ENCODE data around the gene SNRNP40. TPM values are rescaled to one million over a fixed set of nuclear protein-coding genes. Genes with fewer than 3 reads are reported as not detected.
A peak's percentile ranks its signal among the peaks of the same experiment; 100 is the strongest.

Gene SNRNP40
- total and polyA plus RNA-seq, 2 of the 13 experiments (the other 11 are each of a cell fraction or from before 2014, with no cell fraction given) = 51.0 to 147 TPM

- TF ChIP-seq THRA (CRISPR knock-in tag; IDR thresholded peaks at IDR 0.05; ENCODE audit: borderline replicate concordance) = no peak
- TF ChIP-seq CHD4 (IDR thresholded peaks at IDR 0.05; ENCODE audit: borderline replicate concordance, low read length) = no peak
- TF ChIP-seq ZNF414 (CRISPR knock-in tag; IDR thresholded peaks at IDR 0.05) = no peak
- no peak for TF ChIP-seq REPIN1 (CRISPR knock-in tag; IDR thresholded peaks at IDR 0.05; ENCODE audit: borderline replicate concordance, low read depth)
- no peak for TF ChIP-seq HMGA1 (CRISPR knock-in tag; conservative IDR thresholded peaks at IDR 0.05)
- TF ChIP-seq ZNF678 (CRISPR knock-in tag; IDR thresholded peaks at IDR 0.05) = no peak
Observed at GRCh38 chr1:31241321-31241720, 55.3 kb downstream of the SNRNP40 start (continued).

GRCh38 chr1:31239653-31240241, 56.8 kb downstream of the SNRNP40 start, which contains the start of gene NKAIN1:
Gene NKAIN1, minus strand, starts transcription at chr1:31239887. Its CDS starts 340 bp downstream, at chr1:31239547.
- DNase-seq (ENCODE audit: low spot score) = no peak
- no peak within 1 kb of the TSS for H3K27ac ChIP-seq (ENCODE audit: extremely low read length, insufficient read depth, low read length)
- H3K79me2 ChIP-seq (ENCODE audit: insufficient read depth, low read length) = no peaks in the 10 kb centered on the region
- in situ Hi-C loops (cut with HindIII; ENCODE audit: extremely low pct_ligation_motif_present, low pct_unique_long_range_greater_than_20kb) (no loop called here), intact Hi-C loops (cut with micrococcal nuclease; ENCODE audit: unreplicated experiment) (no loop called here)
- H3K4me1 ChIP-seq (ENCODE audit: insufficient read depth, low read length) = peaks cover 13% of the 10 kb centered on the region
- H3K4me3 ChIP-seq (replicated peaks in 1 of 3; ENCODE audit: insufficient read depth in 1 of 3, low read depth in 2 of 3, low read length in 3 of 3) = peak within 1 kb of the TSS; percentile 18 to 63 (median 60); a peak in 4 of 6 replicates
- no TSS peak for BruUV-seq (replicated peaks)
- peak; percentile 82 for ATAC-seq
- peaks cover 4% of the 10 kb centered on the region; the same call in 1 of the 2 replicates for H4K20me1 ChIP-seq (ENCODE audit: insufficient read depth, low read length)
- peaks cover 10 to 56% of the 10 kb centered on the region in 2 experiments; a peak in 4 of 5 replicates for H3K27me3 ChIP-seq (ENCODE audit: control insufficient read depth in 1 of 2, insufficient read depth in 2 of 2, low read length in 2 of 2)
- CTCF ChIA-PET (ENCODE audit: low intra/inter-chr PET ratio, low total read pairs) = no interaction called here
- no peak within 1 kb of the TSS for H3K9ac ChIP-seq (ENCODE audit: insufficient read depth, low read depth, low read length)
- no peak for FAIRE-seq
- H3K9me3 ChIP-seq (ENCODE audit: low read length) = no peaks in the 10 kb centered on the region
- POLR2A ChIA-PET = no interaction called here
- H3K4me2 ChIP-seq (ENCODE audit: low read depth, low read length) = peak within 1 kb of the TSS; percentile 59
- no peaks in the 10 kb centered on the region for H3K36me3 ChIP-seq (replicated peaks in 1 of 2; ENCODE audit: control insufficient read depth in 1 of 2, insufficient read depth in 2 of 2, low read length in 2 of 2)
- 4% methylated on average over 17 of the region's 57 CpGs for WGBS (ENCODE audit: low lambda C conversion rate)
- no peak within 1 kb of the TSS for H2AFZ ChIP-seq (ENCODE audit: low read length)
- TF ChIP-seq ZNF768 (CRISPR knock-in tag; IDR thresholded peaks at IDR 0.05) (peak; percentile 94), ZNF777 (CRISPR knock-in tag; IDR thresholded peaks at IDR 0.05) (peak; percentile 33; the same call in 1 of the 2 replicates), MAX (IDR thresholded peaks at IDR 0.05) (0 out of 2 replicates have a peak, but pooled peaks have one; percentile 24), RNF219 (CRISPR knock-in tag; IDR thresholded peaks at IDR 0.05) (no peak), MYPOP (CRISPR knock-in tag; IDR thresholded peaks at IDR 0.05) (peak; percentile 75; the same call in 1 of the 2 replicates), HNRNPLL (IDR thresholded peaks at IDR 0.05; ENCODE audit: low read depth, low read length, poor library complexity, severe bottlenecking) (peak; percentile 9), NFIC (IDR thresholded peaks at IDR 0.05; ENCODE audit: low read length) (no peak), ZBTB14 (CRISPR knock-in tag; IDR thresholded peaks at IDR 0.05) (peak; percentile 38; the same call in 1 of the 2 replicates), ZKSCAN1 (IDR thresholded peaks at IDR 0.05; ENCODE audit: low read length) (no peak)

All from HepG2 (cell line).